ENCODE measurements around the gene PACS1. TPM values are rescaled to one million over a fixed set of nuclear protein-coding genes. Genes with fewer than 3 reads are reported as not detected.

Gene PACS1
- total and polyA plus RNA-seq, 9 donors = 22.4 to 92.9 (median 73.9) TPM

DNA sequence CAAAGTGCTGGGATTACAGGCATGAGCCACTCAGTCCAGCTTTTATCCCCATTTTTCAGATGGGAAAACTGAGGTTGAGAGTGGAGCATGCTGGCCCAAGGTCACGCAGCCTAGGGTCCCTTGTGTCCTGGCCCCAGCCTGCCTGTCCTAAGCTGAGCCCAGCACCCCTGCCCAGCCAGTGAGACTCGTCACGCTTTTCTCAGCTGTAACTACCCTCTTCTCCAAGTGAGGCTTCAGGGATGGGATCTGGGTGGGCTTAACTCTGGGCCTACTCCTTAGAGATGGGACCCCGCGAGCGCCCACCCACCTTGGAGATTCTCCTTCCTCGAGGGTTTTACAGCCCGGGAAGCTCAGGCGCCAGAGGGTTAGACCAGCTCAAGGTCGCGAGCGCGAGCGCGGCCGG is 221.2 kb downstream of the PACS1 start:
- Histone ChIP-seq H3K9me3 (no peaks in the 10 kb centered on the region), H3K27ac (no peak overlapping the region), H3K27me3 (no peaks in the 10 kb centered on the region), H3K4me3 (no peak overlapping the region), H3K4me1 (ENCODE audit: insufficient read depth) (peaks cover 13% of the 10 kb centered on the region), H3K36me3 (no peaks in the 10 kb centered on the region)
- intact Hi-C loops (cut with DNase I) = no loop called here
- TF ChIP-seq, protein P1, sequence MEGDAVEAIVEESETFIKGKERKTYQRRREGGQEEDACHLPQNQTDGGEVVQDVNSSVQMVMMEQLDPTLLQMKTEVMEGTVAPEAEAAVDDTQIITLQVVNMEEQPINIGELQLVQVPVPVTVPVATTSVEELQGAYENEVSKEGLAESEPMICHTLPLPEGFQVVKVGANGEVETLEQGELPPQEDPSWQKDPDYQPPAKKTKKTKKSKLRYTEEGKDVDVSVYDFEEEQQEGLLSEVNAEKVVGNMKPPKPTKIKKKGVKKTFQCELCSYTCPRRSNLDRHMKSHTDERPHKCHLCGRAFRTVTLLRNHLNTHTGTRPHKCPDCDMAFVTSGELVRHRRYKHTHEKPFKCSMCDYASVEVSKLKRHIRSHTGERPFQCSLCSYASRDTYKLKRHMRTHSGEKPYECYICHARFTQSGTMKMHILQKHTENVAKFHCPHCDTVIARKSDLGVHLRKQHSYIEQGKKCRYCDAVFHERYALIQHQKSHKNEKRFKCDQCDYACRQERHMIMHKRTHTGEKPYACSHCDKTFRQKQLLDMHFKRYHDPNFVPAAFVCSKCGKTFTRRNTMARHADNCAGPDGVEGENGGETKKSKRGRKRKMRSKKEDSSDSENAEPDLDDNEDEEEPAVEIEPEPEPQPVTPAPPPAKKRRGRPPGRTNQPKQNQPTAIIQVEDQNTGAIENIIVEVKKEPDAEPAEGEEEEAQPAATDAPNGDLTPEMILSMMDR (IDR thresholded peaks at IDR 0.05) = no peak
- no peak for TF ChIP-seq POLR2A (IDR thresholded peaks at IDR 0.05)
- TF ChIP-seq EP300 (IDR thresholded peaks at IDR 0.05) = no peak
- 7 to 12% (median 11%) methylated on average over 16 of the region's 16 CpGs for WGBS, 3 donors
- DNase-seq = peak in 1 of 5 donors; percentile 26

DNA sequence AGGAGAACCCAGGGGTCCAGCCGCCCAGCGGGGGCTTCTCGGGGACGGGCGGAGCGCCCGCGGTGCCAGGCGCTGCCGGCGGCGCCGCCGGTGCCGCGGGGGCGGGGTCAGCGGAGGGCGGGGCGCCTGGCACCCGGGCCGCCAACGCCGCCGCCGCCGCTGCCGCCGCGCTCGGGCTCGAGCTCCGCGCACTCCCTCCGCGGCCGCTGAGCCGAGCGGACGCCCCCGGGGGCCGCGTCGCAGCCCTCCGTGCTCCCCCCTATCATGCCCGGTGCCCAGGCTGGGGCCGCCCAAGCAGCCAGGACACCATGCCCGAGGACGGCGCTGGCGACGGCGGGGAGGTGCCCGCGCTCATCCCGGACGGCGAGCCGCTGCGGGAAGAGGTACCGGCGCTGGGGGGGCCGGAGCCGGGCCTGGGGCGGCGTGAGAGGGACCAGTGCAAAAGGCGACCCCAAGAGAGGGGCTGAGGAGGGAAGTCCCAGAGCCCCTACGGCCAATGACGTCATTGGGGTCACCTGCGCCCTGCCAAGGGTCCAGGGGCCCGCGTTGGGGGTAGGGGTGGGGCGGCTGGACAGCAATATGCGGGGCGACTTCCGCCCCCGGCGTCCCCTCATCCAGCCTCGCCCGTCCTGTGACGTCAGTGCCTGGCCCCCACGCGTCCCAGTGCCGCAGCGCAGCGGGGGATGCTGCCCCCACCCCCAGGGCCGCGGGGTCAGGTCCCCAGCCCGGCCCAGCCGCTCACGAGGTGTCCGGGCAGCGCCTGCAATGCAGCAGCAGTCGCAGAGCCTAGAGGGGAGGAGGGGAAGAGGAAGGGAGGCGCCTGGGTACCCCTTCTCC is 221.9 kb downstream of the PACS1 start, which contains the start of gene TMEM151A:
Gene TMEM151A (plus strand): TSS at position 189 of the 837 bp plus-strand sequence. CDS start 120 bp downstream, at position 309.
- Histone ChIP-seq H3K4me3 (peak within 1 kb of the TSS; percentile 16), H3K4me1 (ENCODE audit: insufficient read depth) (peaks cover 13% of the 10 kb centered on the region), H3K27ac (no peak within 1 kb of the TSS), H3K36me3 (no peaks in the 10 kb centered on the region), H3K27me3 (no peaks in the 10 kb centered on the region), H3K9me3 (no peaks in the 10 kb centered on the region)
- TF ChIP-seq, protein P1 (IDR thresholded peaks at IDR 0.05) = no peak
- TF ChIP-seq EP300 (IDR thresholded peaks at IDR 0.05) = no peak
- TF ChIP-seq POLR2A (IDR thresholded peaks at IDR 0.05) = no peak
- 1 to 2% (median 1%) methylated on average over 73 to 94 of the region's 95 CpGs for WGBS, 3 donors
- intact Hi-C loops (cut with DNase I) = no loop called here
- DNase-seq = peak in 1 of 5 donors; percentile 35

DNA sequence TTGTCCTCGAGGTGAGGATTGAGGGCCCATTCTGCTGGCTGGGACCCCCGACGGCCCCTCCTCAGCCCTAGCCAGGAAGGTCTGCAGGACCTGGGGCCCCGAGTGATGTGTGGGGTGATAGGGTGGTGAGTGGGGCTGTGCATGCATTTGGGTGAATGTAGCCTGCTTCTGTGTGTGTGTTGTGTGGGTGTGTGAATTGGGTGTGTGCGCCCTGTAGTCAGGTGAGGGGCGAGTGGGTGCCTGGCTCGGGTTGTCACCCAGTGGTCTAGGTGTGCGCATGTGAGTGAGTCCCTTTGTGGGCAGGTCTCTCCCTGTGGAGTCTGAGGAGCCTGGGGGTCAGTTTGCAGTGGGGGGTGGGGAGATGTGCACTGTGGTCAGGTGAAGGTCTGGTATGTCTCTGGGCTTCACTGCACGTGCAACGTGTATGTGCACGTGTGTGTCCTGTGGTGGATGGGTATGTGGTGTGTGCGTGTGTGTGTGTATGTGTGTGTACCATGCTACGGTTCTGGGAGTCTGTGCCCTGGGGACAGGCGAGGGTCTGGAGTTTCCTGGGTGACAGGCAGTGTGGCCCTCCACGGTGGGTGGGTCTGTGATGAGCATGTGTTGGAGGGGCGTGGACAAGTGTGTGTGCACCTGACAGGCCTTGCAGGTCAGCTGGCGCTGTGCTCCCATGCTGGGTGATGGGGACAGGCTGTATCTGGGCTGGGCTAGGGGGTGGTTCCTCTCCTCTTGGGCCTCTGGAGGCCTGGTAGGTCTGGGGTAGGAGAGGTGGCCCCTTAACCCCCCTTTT is 222.7 kb downstream of the PACS1 start:
- WGBS, 3 donors = 25 to 40% (median 35%) methylated on average over 17 of the region's 17 CpGs
- no peak overlapping the region for H3K4me3 ChIP-seq
- intact Hi-C loops (cut with DNase I) = no loop called here
- H3K4me1 ChIP-seq (ENCODE audit: insufficient read depth) = peaks cover 11% of the 10 kb centered on the region
- TF ChIP-seq, protein P1 (IDR thresholded peaks at IDR 0.05) = no peak
- no peak for TF ChIP-seq EP300 (IDR thresholded peaks at IDR 0.05)
- TF ChIP-seq POLR2A (IDR thresholded peaks at IDR 0.05) = no peak
- peak in 1 of 5 donors; percentile 24 for DNase-seq
- no peak overlapping the region for H3K27ac ChIP-seq
- H3K36me3 ChIP-seq = no peaks in the 10 kb centered on the region
- H3K27me3 ChIP-seq = no peaks in the 10 kb centered on the region
- H3K9me3 ChIP-seq = no peaks in the 10 kb centered on the region

DNA sequence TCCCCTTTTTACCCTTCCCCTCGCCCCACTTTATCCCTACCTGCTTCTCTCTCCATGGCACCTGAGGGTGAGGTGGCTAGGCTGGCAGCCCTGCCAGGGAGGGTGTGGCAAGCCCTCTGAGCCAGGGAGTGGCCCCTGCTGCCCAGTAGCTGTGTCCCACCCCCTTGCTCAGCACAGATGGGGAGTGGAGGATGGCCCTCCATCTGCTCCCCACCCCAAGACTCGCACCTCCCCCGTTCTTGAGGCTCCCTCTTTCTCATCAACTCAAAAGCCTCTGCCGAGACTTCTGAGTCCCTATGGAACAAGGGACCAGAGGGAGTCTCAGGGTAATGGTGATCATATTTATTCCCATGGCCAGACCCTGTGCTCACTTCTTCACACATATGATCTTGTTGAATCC is 223.3 kb downstream of the PACS1 start:
- Histone ChIP-seq H3K27me3 (no peaks in the 10 kb centered on the region), H3K9me3 (no peaks in the 10 kb centered on the region), H3K36me3 (no peaks in the 10 kb centered on the region), H3K4me1 (ENCODE audit: insufficient read depth) (peaks cover 8% of the 10 kb centered on the region), H3K27ac (no peak overlapping the region), H3K4me3 (no peak overlapping the region)
- no peak for DNase-seq
- intact Hi-C loops (cut with DNase I) = no loop called here
- WGBS, 3 donors = 58 to 77% (median 62%) methylated on average over 4 of the region's 4 CpGs
- no peak for TF ChIP-seq POLR2A (IDR thresholded peaks at IDR 0.05)
- TF ChIP-seq, protein P1 (IDR thresholded peaks at IDR 0.05) = no peak
- TF ChIP-seq EP300 (IDR thresholded peaks at IDR 0.05) = no peak

Measured in ovary (tissue), 9 donors.